HAP-1 (cell line): ENCODE data around the gene STXBP2.

ENCODE experiments used
- DNase-seq, 2 experiments: peaks; one replicate each; pipeline ENCODE4 v3.0.0-alpha.2; 2016 to 2020; ENCODE audit warnings: low spot score in 2 of 2
- H3K27me3 ChIP-seq: fragments of 250-450 bp; sonication (Bioruptor Pico); 2 replicates; pipeline ENCODE4 v1.5.1; 2020; ENCODE audit warnings: low read depth, mild to moderate bottlenecking, moderate library complexity
- H3K36me3 ChIP-seq: fragments of 250-450 bp; sonication (Bioruptor Pico); replicated peaks from 2 replicates; pipeline ENCODE4 v1.5.1; 2020; ENCODE audit warnings: mild to moderate bottlenecking
- H3K4me1 ChIP-seq: fragments of 250-450 bp; sonication (Bioruptor Pico); 2 replicates; pipeline ENCODE4 v1.5.1; 2020; ENCODE audit warnings: mild to moderate bottlenecking
- H3K4me3 ChIP-seq: fragments of 250-450 bp; sonication (Bioruptor Pico); 2 replicates; pipeline ENCODE4 v1.5.1; 2020; ENCODE audit warnings: mild to moderate bottlenecking, moderate library complexity
- H3K9me3 ChIP-seq: fragments of 250-450 bp; sonication (Bioruptor Pico); 2 replicates; pipeline ENCODE4 v1.5.1; 2020; ENCODE audit warnings: mild to moderate bottlenecking, moderate library complexity
- in situ Hi-C: fragments of 300-500 bp; cut with MboI; formaldehyde crosslinking; loops from 3 replicates; pipeline ENCODE4 v1.14.3; 2020; ENCODE audit warnings: low sequenced_read_pairs, inconsistent platforms, mixed read lengths

The STXBP2 gene

GRCh38 chr19:7663706-7664105 is 26.8 kb downstream of the STXBP2 start:
- no peaks in the 10 kb centered on the region for H3K27me3 ChIP-seq
- H3K36me3 ChIP-seq = no peaks in the 10 kb centered on the region
- in situ Hi-C loops = no loop called here
- no peaks in the 10 kb centered on the region for H3K9me3 ChIP-seq
- no peak overlapping the region for H3K4me3 ChIP-seq
- no peaks in the 10 kb centered on the region for H3K4me1 ChIP-seq
- DNase-seq = no peak

GRCh38 chr19:7665076-7665475 is 28.2 kb downstream of the STXBP2 start:
- no peaks in the 10 kb centered on the region for H3K4me1 ChIP-seq
- 0 out of 2 replicates have a peak, but pooled peaks cover 3% of the 10 kb centered on the region for H3K27me3 ChIP-seq
- H3K4me3 ChIP-seq = no peak overlapping the region
- no peak for DNase-seq
- in situ Hi-C loops = no loop called here
- H3K36me3 ChIP-seq = no peaks in the 10 kb centered on the region
- H3K9me3 ChIP-seq = no peaks in the 10 kb centered on the region

- Histone ChIP-seq H3K4me3 (no peak within 1 kb of the TSS), H3K4me1 (no peaks in the 10 kb centered on the region), H3K36me3 (no peaks in the 10 kb centered on the region), H3K9me3 (peaks cover 4% of the 10 kb centered on the region; the same call in 1 of the 2 replicates), H3K27me3 (peaks cover 12% of the 10 kb centered on the region; the same call in 1 of the 2 replicates)
- no peak for DNase-seq
- in situ Hi-C loops = no loop called here
These were observed 31.9 kb downstream of the STXBP2 start, which contains the start of gene RETN for GRCh38 chr19:7668842-7669241. Gene RETN (plus strand): TSS chr19:7669049. CDS start chr19:7669327, 278 bp downstream.

GRCh38 chr19:7669641-7670040 is 32.7 kb downstream of the STXBP2 start:
- no peaks in the 10 kb centered on the region for H3K36me3 ChIP-seq
- peaks cover 4% of the 10 kb centered on the region for H3K4me1 ChIP-seq
- DNase-seq = no peak
- no peak overlapping the region for H3K4me3 ChIP-seq
- in situ Hi-C loops = no loop called here
- peaks cover 5% of the 10 kb centered on the region; the same call in 1 of the 2 replicates for H3K9me3 ChIP-seq
- H3K27me3 ChIP-seq = peaks cover 12% of the 10 kb centered on the region; the same call in 1 of the 2 replicates

- Histone ChIP-seq H3K4me1 (peaks cover 4% of the 10 kb centered on the region), H3K4me3 (no peak overlapping the region), H3K27me3 (peaks cover 12% of the 10 kb centered on the region), H3K9me3 (peaks cover 5% of the 10 kb centered on the region; the same call in 1 of the 2 replicates), H3K36me3 (no peaks in the 10 kb centered on the region)
- DNase-seq = no peak
- in situ Hi-C loops = no loop called here
These were observed 33.4 kb downstream of the STXBP2 start for GRCh38 chr19:7670150-7670783.

- Histone ChIP-seq H3K9me3 (peaks cover 5% of the 10 kb centered on the region; the same call in 1 of the 2 replicates), H3K4me3 (no peak overlapping the region), H3K4me1 (peaks cover 4% of the 10 kb centered on the region), H3K27me3 (peaks cover 14% of the 10 kb centered on the region), H3K36me3 (no peaks in the 10 kb centered on the region)
- no peak for DNase-seq
- in situ Hi-C loops = no loop called here
These were observed 33.9 kb downstream of the STXBP2 start for GRCh38 chr19:7670790-7671189.

- Histone ChIP-seq H3K9me3 (peaks cover 5% of the 10 kb centered on the region; the same call in 1 of the 2 replicates), H3K4me1 (peaks cover 4% of the 10 kb centered on the region), H3K36me3 (no peaks in the 10 kb centered on the region), H3K4me3 (no peak overlapping the region), H3K27me3 (peaks cover 31% of the 10 kb centered on the region)
- in situ Hi-C loops = no loop called here
- no peak for DNase-seq
These were observed 35.6 kb downstream of the STXBP2 start for GRCh38 chr19:7672522-7672921.

GRCh38 chr19:7674010-7675005 is 37.4 kb downstream of the STXBP2 start:
- DNase-seq = peak; percentile 63 to 84
- Histone ChIP-seq H3K27me3 (peaks cover 31% of the 10 kb centered on the region), H3K4me3 (no peak overlapping the region), H3K9me3 (peaks cover 5% of the 10 kb centered on the region; the same call in 1 of the 2 replicates), H3K36me3 (no peaks in the 10 kb centered on the region), H3K4me1 (peaks cover 4% of the 10 kb centered on the region)
- in situ Hi-C loops = no loop called here

- peaks cover 4% of the 10 kb centered on the region for H3K4me1 ChIP-seq
- in situ Hi-C loops = no loop called here
- H3K9me3 ChIP-seq = peaks cover 5% of the 10 kb centered on the region; the same call in 1 of the 2 replicates
- H3K27me3 ChIP-seq = peaks cover 24% of the 10 kb centered on the region
- no peak for DNase-seq
- peaks cover 4% of the 10 kb centered on the region for H3K36me3 ChIP-seq
- no peak overlapping the region for H3K4me3 ChIP-seq
These were observed 39.5 kb downstream of the STXBP2 start for GRCh38 chr19:7676376-7676775.

GRCh38 chr19:7676854-7677253 is 39.9 kb downstream of the STXBP2 start, which contains the start of gene MCEMP1:
Gene MCEMP1 (plus strand): TSS chr19:7677090. CDS start chr19:7677121, 31 bp downstream.
- no peak for DNase-seq

GRCh38 chr19:7677669-7678311 is 40.9 kb downstream of the STXBP2 start:
- DNase-seq = no peak
- in situ Hi-C loops = no loop called here
- Histone ChIP-seq H3K36me3 (peaks cover 8% of the 10 kb centered on the region), H3K27me3 (peaks cover 20% of the 10 kb centered on the region), H3K9me3 (peaks cover 5% of the 10 kb centered on the region; the same call in 1 of the 2 replicates), H3K4me3 (no peak overlapping the region), H3K4me1 (peaks cover 4% of the 10 kb centered on the region)

More at GRCh38 chr19:7676854-7677253, 39.9 kb downstream of the STXBP2 start, which contains the start of gene MCEMP1:
- Histone ChIP-seq H3K4me1 (peaks cover 4% of the 10 kb centered on the region), H3K36me3 (peaks cover 4% of the 10 kb centered on the region), H3K4me3 (no peak within 1 kb of the TSS), H3K27me3 (peaks cover 20% of the 10 kb centered on the region), H3K9me3 (peaks cover 5% of the 10 kb centered on the region; the same call in 1 of the 2 replicates)
- in situ Hi-C loops = no loop called here

- peaks cover 3% of the 10 kb centered on the region for H3K4me1 ChIP-seq
- in situ Hi-C loops = no loop called here
- DNase-seq = no peak
These were observed 42.3 kb downstream of the STXBP2 start for GRCh38 chr19:7678971-7679751.

More at GRCh38 chr19:7678971-7679751, 42.3 kb downstream of the STXBP2 start:
- Histone ChIP-seq H3K27me3 (peaks cover 20% of the 10 kb centered on the region), H3K9me3 (no peaks in the 10 kb centered on the region), H3K4me3 (no peak overlapping the region), H3K36me3 (peaks cover 13% of the 10 kb centered on the region)
